ENCODE data around the gene MPPED1.

Gene MPPED1, protein sequence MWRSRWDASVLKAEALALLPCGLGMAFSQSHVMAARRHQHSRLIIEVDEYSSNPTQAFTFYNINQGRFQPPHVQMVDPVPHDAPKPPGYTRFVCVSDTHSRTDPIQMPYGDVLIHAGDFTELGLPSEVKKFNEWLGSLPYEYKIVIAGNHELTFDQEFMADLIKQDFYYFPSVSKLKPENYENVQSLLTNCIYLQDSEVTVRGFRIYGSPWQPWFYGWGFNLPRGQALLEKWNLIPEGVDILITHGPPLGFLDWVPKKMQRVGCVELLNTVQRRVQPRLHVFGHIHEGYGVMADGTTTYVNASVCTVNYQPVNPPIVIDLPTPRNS

DNA sequence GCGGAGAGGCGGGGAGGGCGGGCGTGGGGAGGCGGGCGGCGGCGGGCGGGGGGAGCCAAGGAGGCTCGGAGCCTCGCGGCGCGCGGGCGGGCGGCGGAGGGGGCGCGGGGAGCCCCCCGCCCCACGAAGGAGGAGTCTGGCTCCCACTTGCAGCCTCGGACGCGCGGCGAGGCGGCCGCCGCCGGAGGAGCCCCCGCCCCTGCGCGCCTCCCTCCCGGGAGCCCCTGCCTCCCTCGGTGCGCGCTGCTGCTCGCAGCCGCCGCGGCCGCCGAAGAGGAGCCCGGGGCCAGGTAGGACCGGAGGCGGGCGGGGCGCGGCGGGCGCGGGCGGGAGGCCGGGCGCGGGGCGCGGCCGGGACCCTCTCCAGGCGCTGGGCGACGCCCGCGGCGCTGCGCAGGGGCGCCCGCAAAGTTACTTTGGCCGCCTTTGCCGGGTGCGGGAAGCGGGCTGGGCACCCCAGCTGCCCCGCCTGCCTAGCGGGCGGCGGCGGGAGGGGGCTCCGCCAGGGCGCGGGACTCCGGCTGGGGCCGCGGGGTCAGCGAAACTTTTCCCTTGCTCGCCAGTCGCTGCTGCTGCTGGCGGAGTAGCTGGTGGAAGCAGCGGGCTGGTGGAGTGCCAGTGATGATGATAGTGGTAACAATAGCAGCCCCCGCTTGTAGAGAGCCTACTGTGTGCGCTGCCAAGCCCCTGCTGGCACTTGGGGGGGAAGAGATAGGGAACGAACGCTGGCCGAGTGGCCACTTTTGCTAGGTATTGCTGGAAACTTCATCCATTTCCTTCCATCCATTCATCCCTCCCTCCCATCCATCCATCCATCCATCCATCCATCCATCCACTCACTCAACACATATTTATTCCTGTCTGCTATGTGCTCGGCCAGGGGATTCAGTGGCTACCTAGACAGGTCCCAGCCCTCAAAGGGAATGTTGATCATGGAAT is at the start of gene MPPED1:
Gene MPPED1 (plus strand): TSS at position 146 of the 939 bp plus-strand sequence. CDS start 12,972 bp downstream, outside the sequence.
- DNase-seq (ENCODE audit: low read depth): no peak

DNA sequence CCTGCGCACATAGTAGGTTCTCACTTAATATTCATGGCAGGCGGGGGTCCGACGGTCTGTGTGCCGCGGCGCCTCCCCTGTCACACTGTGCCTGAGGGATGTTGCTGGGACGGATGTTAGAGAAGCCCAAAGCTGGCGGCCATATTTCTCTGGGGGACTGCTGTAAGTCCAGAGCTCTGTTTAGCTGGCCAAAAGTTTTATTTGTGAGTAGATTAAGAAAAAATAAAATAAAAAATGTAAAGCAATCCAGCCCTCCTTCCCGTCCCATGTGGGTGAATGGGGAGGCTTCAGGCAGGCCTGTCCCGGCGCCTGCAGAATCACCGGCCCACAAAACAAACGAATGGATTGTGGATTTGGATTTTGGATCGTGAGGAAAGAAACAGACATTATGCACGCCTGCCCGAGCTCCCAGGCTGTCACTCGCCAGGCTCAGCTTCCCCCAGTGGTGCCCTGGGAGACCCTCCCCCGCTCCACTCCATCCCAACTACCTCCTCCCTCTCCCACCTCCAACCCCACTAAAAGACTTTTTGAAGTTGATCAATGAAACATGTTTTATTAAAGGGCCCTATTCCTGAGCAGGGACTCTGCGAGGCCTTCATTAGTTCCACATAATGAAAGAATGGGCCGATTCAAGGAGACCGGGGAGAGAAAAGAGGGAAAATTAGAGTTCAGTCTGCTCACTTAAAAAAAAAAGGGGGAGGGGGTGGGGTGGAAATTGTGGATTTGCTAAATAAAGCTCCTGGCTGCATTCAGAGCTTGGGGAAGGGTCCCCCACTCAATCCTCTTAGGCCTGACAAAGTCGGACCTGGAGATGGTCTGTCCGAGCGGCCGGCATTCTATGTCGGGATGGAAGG is 48.3 kb upstream of the MPPED1 start:
- no peak for DNase-seq (ENCODE audit: low read depth)

DNA sequence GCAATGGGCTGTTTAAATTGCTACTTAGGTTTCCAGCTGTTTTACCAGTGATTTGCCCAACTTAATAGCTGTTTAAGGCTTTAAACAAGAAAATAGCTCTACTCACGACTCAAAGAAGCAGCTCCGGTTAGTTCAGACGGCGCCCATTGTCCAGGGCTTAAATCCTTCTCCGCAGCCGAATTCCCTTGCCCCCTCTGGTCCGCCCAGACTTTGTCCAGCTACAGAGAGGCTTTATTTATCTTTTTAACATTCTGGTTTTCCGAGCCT is 47.7 kb upstream of the MPPED1 start:
- DNase-seq (ENCODE audit: low read depth): no peak

DNA sequence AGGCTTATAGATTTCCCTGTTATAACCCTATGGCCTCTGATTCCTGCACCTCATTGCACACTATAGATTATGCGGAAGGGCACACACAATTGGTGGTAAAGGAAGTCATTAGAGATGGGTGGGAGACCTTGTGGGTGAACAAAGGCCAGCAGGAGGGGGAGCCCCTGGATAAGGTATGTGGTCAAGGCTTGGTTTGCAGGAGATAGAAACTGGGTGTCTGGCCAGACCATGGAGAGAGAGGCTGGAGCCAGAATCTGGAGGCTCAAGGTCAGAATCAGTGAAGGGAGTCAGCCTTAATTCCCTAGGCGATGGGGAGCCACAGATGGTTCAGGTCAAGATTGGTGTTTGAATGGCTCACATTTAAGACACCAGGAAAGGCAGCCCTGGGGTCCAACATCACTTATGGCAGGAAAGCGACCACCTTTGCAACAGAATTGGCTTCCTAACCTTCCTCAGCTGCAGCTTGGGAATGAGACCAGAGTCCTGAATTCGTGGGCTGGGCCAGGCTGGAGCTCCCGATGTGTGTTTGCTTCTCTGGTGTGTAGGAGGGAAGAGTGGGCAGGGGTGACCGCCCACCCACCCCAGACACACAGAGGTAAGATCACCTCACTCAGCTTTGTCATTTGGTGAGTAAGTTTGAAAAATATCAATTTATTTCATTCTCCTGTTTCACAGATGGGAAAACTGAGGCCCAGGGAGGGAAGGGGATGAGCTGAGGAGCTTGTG is 45.9 kb upstream of the MPPED1 start:
- no peak for DNase-seq (ENCODE audit: low read depth)

DNA sequence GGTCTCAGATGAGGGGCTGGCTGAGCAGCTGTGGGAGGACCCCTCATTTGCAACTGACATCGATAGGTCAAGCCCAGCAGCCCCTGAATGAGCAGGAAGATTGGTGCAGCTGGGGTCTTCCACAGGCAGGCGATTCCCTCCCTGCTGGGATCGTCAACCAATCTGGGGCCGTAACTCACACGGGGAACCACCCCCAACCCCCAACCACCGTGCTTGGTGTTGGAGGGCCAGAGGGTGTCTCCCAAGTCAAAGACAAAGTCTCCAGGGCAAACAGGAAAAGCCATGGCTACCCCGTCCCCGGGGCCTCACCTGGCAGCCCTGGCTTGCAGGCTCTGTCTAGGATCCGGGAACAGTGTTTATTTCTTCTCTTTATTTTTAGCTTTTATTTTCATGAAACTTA is 41.8 kb upstream of the MPPED1 start:
- DNase-seq (ENCODE audit: low read depth): no peak

DNA sequence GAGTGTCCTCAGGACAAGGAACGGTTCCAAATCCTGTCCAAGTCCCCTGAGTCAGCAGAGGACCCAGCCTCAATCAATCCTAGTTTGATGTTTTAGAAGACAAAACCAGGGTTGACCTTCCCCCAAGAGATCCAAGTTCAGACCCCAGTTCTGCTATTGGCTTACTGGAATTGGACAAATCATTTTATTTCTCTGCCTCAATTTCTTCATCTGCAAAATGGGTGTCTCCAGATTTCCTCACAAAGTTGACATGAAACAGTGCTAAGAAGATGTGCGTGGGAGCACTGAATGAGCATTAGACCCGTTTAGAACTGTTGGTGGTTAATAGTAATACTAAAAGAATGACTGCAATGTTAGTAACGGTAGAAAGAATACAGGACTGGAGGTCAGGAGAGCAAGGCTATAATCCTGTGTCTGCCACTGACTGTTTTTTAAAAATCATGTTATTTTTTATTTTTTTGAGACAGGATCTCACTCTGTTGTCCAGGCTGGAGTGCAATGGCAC is 35.8 kb upstream of the MPPED1 start:
- DNase-seq (ENCODE audit: low read depth): no peak

DNA sequence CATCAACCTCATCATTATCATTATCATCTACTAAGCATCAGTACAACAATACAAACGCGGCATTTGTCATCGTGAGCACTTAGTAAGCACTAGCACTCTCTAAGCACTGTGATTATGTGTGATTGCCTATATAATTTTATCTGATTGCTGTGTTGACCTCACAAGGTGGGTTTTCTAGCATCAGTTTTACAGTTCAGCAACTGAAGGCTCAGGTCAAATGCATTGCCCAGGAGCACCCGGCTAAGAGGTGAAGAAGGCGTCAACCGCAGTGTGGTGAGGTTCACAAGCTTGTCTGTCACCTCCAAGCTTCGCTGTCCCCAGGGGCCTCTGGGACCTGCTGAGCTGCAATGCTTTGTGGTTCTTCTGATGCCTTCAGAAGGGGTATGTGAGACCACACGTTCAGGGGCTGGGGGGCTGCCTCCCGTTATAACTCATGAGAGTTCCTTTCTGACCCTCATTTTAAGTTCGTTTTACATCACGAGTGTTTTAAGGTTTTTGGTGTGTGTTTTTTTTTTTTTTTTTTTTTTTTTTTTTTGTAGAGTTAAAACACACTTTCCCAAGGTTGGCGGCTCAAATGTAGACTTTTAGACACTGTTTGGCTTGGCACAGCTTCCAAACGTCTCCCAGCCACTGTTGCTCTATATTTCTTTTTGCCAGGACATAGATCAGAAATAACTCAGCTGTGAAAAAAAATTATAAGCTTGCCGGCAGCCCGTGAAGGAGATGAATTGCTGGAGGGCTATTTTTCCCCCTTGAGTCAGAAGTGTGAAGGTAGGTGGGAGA is 34.9 kb upstream of the MPPED1 start:
- peak; percentile 47 for DNase-seq (ENCODE audit: low read depth)

DNA sequence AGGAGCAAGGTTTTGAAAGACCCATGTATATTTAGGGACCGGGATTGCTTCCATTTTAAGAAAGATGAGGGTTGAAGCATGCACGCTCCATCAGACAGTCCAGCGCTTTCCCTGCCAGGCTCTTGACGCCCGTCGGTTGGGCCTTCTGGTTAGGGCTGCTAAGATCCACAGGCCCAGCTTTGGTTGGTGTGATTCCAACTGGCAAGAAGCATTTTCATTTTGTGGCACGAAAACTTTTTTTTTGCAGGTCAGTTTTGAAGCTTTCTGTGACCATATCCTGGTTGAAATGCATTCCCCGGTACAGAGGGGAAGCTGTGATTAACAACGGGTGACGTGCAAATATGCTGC is 34.3 kb upstream of the MPPED1 start:
- DNase-seq (ENCODE audit: low read depth): no peak

DNA sequence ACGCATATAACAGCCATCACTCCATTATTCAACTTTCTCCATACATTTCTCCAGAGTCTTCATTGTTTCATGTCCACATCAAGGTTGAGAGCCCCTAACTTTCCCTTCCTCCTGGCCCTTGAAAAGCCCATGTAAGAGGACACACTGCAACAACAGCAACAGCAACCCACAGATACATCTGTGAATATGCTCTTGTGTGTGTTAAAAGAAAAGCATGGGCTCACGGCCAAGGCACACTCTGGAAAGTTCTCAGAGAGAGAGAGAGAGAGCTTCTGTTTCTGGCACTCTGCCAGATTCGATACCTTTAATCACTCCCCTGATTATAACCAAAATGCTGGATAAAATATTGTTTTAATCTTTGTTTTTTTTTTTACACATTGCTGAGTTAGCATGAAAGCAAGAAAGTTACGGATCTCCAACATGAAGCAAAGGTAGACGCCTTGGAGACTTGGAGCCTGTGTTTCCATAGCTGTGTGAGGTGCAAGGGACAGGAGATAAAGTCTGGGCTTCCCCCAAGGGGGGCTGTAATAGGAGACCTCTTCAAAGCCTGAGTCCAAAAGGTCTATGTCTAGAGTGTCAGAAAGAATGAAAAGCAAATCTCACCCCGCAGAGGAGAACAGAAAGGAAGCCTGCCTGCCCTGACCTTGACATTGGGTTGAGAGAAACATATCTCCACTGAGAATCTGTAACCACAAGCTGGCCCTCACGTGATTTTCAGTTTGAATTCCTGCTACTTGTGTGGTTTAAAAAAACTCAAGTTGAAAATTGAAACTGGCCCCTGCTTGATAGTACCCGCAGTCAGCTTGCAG is 33.7 kb upstream of the MPPED1 start:
- DNase-seq (ENCODE audit: low read depth): no peak

DNA sequence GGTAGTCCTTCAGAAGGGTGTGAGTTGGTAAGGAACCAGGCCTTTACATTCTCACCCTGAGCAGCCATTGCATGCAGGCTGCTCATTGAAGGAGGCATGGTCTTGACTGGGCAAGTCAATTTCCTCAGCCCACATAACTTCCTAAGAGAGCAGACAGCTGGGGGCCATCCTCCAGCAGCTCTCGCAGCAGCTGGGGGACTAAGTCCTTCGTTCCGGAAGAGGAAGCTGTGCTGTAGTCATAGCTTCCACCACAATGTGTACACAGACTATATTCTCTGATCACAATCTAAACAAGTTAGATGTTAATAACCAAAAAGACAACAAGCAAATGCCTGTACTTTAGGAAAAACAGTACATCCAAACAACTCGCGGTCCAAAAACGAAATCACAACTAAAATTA is 30.1 kb upstream of the MPPED1 start:
- DNase-seq (ENCODE audit: low read depth): no peak

DNA sequence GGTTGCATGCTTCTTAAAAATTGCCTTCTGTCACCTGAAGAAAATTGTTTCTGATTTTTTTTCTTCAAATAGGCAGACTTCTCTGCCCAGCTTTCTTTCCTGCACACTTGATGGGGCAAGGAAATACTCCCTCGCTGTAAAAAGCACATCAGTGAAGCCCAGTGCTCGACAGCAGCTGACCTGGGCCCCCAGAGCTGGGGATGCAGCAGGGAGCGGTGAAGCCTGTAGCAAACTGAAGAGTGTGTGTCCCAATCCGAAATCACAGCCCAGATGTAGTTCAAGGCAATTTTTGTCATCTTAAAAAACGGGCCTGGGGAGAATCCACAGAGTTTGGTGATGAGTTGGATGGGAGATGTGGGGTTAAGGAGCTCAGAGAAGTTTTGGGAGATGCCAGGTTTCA is 27.0 kb upstream of the MPPED1 start:
- DNase-seq (ENCODE audit: low read depth): no peak

DNA sequence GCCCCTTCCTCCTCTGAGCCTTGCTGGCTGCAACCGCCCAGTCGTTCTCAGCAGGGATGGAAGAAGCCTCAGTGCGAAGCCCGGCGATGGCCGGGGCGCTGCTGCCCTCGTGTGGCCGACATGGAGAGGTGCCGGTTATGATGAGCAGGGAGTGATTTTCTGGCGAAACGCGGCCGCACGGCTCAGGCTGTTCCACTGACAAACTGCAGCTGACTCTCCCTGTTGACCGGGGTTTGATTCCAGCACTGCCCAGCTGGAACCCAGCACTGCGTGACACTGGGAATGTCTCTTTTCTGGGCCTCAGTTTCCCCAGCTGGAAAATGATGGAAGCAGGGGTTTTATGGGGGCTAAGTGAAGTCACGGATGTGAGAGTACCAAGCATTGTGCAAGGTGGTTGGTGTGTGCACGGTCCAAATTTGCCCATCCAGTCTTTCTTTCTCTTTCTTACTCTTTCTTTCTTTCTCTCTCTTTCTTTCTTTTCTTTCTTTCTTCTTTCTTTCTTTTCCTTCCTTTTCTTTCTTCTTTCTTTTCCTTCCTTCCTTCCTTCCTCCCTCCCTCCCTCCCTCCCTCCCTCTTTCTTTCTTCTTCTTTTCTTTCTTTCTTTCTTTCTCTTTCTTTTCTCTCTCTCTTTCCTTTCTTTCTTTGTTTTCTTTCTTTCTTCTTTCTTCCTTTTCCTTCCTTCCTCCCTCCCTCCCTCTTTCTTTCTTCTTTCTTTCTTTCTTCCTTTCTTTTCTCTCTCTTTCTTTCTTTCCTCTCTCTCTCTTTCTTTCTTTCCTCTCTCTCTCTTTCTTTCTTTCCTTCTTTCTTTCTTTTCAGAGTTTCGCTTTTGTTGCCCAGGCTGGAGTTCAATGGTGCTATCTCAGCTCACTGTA is 25.8 kb upstream of the MPPED1 start:
- DNase-seq (ENCODE audit: low read depth): peak; percentile 59

DNA sequence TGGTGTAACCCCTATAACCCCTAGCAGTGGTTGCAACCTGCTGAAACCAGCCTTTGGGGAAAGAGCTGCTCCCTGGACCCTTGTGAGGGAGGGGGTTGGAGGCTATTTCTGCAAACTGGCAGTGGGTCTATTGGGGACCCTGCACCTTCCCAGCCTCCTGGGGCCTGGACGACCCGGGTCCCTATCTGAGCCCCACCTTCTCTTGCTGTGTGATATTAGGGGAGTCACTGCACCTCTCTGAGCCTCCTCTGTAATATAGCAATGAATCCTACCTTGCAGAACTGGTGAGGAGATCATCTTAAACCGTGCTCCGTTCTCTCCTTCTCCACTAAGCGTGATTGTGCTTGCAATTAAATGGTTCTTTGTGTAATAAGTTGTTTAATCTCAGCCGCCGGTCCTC is 24.0 kb upstream of the MPPED1 start:
- DNase-seq (ENCODE audit: low read depth): no peak

DNA sequence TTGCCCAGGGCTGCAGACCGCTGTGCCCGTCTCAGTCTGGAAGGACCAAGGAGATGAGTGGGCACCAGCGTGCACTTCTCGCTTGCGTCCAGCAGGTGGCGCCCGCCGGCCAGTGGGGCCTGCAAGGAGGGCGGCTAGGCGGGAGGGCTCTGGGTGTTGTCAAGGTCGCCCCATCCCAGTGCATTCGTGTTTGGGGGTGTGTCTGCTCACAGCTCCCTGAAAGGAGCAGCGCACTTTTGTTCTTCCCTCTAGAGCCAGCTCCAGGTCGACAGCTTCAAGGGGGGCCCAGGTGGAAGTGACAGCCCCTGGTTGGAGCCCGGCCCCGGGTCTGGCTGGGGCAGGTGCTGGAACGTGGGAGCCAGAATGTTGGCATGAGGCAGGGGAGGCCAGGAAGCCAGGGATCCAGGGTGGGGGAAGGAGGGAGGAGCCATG is 23.4 kb upstream of the MPPED1 start:
- peak; percentile 66 for DNase-seq (ENCODE audit: low read depth)

DNA sequence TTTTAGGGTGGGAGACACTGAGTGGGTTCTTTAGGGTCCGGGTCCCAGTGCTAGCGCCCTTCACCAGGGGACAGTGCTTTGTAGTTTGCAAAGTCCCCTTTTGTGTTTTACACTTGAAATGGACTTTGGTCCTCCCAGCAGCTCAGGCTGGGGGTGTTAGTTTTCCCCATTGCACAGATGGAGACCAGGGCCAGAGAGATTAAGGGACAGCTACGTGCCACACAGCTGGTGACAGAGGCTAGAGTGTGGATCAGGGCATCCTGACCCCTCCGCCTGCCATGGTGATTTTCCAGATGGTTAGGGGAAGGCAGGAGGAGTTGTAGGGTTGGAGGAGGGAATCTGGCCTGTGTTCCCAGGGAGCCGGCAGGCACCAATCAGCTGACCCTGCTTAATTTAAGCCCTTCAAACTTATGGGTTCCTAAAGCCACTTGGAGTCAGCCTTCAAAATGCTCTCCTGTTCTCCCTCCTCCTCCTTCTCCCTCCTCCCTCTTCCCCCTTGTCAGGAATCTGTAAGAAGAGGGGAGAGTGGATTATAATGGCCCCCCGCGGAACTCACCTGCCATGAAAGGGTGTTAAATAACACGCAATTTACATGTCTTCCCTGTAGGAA is 22.5 kb upstream of the MPPED1 start:
- DNase-seq (ENCODE audit: low read depth): no peak

DNA sequence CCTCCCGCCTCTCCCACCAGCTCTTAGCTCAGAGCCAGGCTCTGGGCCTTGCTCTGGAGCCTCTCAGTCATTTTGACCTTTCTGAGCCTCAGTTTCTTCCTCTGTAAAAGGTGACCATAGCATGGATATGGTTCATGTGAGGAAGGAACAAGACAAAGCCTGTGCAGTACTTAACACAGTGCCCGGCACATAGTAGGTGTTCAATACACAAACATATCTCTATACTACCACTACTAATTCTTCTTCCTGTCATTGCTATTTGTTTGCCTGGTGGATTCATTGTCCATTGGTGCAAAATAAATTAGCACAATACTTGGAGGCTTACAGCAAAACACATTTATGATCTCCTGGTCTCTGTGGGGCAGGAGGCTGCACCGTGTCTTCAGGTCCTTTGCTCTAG is 21.6 kb upstream of the MPPED1 start:
- no peak for DNase-seq (ENCODE audit: low read depth)

DNA sequence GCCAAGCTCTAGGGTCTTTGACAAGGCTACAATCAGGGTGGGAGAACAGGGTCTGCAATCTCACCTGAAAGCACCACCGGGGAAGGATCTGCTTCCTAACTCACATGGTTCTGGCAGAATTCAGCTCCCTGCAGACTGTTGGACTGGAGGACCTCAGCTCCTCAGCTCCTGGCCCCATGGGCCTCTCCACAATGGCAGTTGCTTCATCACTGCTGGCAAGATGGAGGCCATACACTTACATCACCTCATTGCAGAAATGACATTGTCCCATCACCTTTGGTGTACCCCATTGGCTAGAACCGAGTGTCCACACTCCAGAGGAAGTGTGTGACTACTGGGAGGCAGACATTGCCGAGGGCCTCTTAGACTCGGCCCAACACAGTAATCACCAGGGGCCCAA is 20.9 kb upstream of the MPPED1 start:
- DNase-seq (ENCODE audit: low read depth): no peak

DNA sequence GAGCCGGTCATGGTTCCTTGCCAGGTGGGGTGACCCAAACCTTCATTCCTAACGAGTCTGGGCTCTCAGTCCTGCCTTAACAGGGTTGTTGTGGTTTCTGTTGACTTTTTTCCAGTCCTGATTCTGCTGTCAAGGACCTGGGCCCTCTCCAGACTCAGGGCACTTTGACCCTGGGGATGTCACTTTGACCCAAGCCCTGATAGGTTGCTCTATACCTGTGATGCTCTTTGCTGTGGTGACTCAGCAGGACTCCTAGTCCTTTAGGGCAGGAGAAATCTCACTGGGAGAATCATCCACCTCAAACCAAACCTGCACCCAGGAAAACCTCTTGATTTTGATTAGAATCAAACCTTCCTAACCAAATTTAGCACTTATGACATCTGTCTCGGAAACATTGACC is 20.5 kb upstream of the MPPED1 start:
- DNase-seq (ENCODE audit: low read depth): no peak
